HepG2 (cell line): Measurements from ENCODE around the gene KRTAP3-2. TPM values are rescaled to one million over a fixed set of nuclear protein-coding genes. Genes with fewer than 3 reads are reported as not detected.

Experiments
- ATAC-seq: fragments of 200-7000 bp; cut with Tn5 transposase; 3 replicates; pipeline ENCODE4 v1.9.1; 2020; ENCODE audit warnings: mild to moderate bottlenecking, moderate library complexity
- BruUV-seq: library from RNA; stranded (reverse); fragments of 400-500 nt; replicated peaks from 2 replicates; lab custom pipeline; 2021; lab: Mats Ljungman, UMichigan
- CTCF ChIA-PET: fragments of 300-600 bp; formaldehyde crosslinking; extraction: SDS; loops from one replicate; lab custom pipeline; 2021; ENCODE audit warnings: low total read pairs, inconsistent platforms, low intra/inter-chr PET ratio; lab: Yijun Ruan, JAX
- POLR2A ChIA-PET: fragments of 350-600 bp; sonication (Branson Sonifier 250); formaldehyde crosslinking; loops from one replicate; lab custom pipeline; 2020; ENCODE audit warnings: antibody characterized with exemption, inconsistent platforms; lab: Yijun Ruan, JAX
- DNase-seq: peaks from one replicate; pipeline ENCODE4 v3.0.0-alpha.2; 2015; ENCODE audit warnings: low spot score
- FAIRE-seq: peaks from 3 replicates; lab custom pipeline; 2011; peaks lifted over from hg19 to GRCh38; lab: Jason Lieb, UNC
- H2AFZ ChIP-seq: one replicate; pipeline ENCODE4 v1.6.1; 2011; ENCODE audit warnings: low read length, inconsistent platforms
- H3K27ac ChIP-seq: fragments of 300-600 bp; 3 replicates; pipeline ENCODE4 v1.8.0; 2011; ENCODE audit warnings: mixed run types, mild to moderate bottlenecking, mixed read lengths, low read length, inconsistent platforms; ENCODE audit not compliant: insufficient read depth; ENCODE audit errors: extremely low read length
- H3K27me3 ChIP-seq, 2 experiments: fragments of 200-600 bp in 1 of 2; 2 replicates in 1 of 2; 3 replicates in 1 of 2; pipeline versions ENCODE4 v1.6.0 to v1.8.0; 2011; ENCODE audit warnings: low read length in 2 of 2, mild to moderate bottlenecking in 2 of 2, moderate library complexity in 2 of 2, inconsistent platforms in 1 of 2; ENCODE audit not compliant: insufficient read depth in 2 of 2, control insufficient read depth in 1 of 2
- H3K36me3 ChIP-seq, 2 experiments: fragments of 200-600 bp in 1 of 2; replicated peaks in 1 of 2; 2 replicates in 1 of 2; 3 replicates in 1 of 2; pipeline versions ENCODE4 v1.5.1 to v1.8.0; 2011; ENCODE audit warnings: low read length in 2 of 2, inconsistent platforms in 1 of 2; ENCODE audit not compliant: insufficient read depth in 2 of 2, control insufficient read depth in 1 of 2
- H3K4me1 ChIP-seq: 2 replicates; pipeline ENCODE4 v1.5.1; 2012; ENCODE audit warnings: low read length, inconsistent platforms; ENCODE audit not compliant: insufficient read depth
- H3K4me2 ChIP-seq: 2 replicates; pipeline ENCODE4 v1.6.0; 2011; ENCODE audit warnings: low read depth, low read length, inconsistent platforms
- H3K4me3 ChIP-seq, 3 experiments: fragments of 200-600 bp in 1 of 3; sonication (generic), shearing (Covaris generic) in 1 of 3; replicated peaks in 1 of 3; 2 replicates each; pipeline ENCODE4 v1.5.1; 2011 to 2016; ENCODE audit warnings: low read length in 3 of 3, inconsistent platforms in 2 of 3, low read depth in 2 of 3, mild to moderate bottlenecking in 2 of 3, control low read depth in 1 of 3, mixed read lengths in 1 of 3; ENCODE audit not compliant: insufficient read depth in 1 of 3
- H3K79me2 ChIP-seq: one replicate; pipeline ENCODE4 v1.6.1; 2011; ENCODE audit warnings: low read length, inconsistent platforms; ENCODE audit not compliant: insufficient read depth
- H3K9ac ChIP-seq: 2 replicates; pipeline ENCODE4 v1.6.0; 2011; ENCODE audit warnings: mild to moderate bottlenecking, low read depth, low read length, inconsistent platforms; ENCODE audit not compliant: insufficient read depth
- H3K9me3 ChIP-seq: 2 replicates; pipeline ENCODE4 v1.5.1; 2012; ENCODE audit warnings: mild to moderate bottlenecking, low read length
- H4K20me1 ChIP-seq: 2 replicates; pipeline ENCODE4 v1.6.0; 2011; ENCODE audit warnings: inconsistent platforms, mild to moderate bottlenecking, low read length, moderate library complexity; ENCODE audit not compliant: insufficient read depth
- CEBPB ChIP-seq: IDR thresholded peaks from 2 replicates; pipeline ENCODE4 v1.6.1; 2011; ENCODE audit warnings: low read depth, low read length, improper control_type of control experiment, borderline replicate concordance
- GABPB1 ChIP-seq: IDR thresholded peaks from 2 replicates; pipeline ENCODE4 v1.6.1; 2016; ENCODE audit warnings: mild to moderate bottlenecking, missing genetic modification reagents, moderate library complexity, missing compliant biosample characterization
- HOXA9 ChIP-seq: sonication (generic); formaldehyde crosslinking; IDR thresholded peaks from 2 replicates; pipeline ENCODE4 v1.8.1; 2022; ENCODE audit warnings: missing genetic modification reagents, mild to moderate bottlenecking, moderate library complexity, borderline replicate concordance
- MEF2D ChIP-seq: sonication (generic); formaldehyde crosslinking; IDR thresholded peaks from 2 replicates; pipeline ENCODE4 v1.5.1; 2020; ENCODE audit warnings: mild to moderate bottlenecking, missing genetic modification reagents
- NFIB ChIP-seq: sonication (generic); formaldehyde crosslinking; IDR thresholded peaks from 2 replicates; pipeline ENCODE4 v1.9.0; 2021; ENCODE audit warnings: missing genetic modification reagents, mild to moderate bottlenecking, borderline replicate concordance
- PHF20 ChIP-seq: sonication (generic); formaldehyde crosslinking; IDR thresholded peaks from 2 replicates; pipeline ENCODE4 v1.5.0; 2020; ENCODE audit warnings: mild to moderate bottlenecking, missing genetic modification reagents
- RBFOX2 ChIP-seq: fragments of 200-400 bp; formaldehyde crosslinking; IDR thresholded peaks from 2 replicates; pipeline ENCODE4 v1.6.1; 2017; ENCODE audit warnings: low read depth, mild to moderate bottlenecking, low read length
- U2AF1 ChIP-seq: fragments of 200-400 bp; formaldehyde crosslinking; optimal IDR thresholded peaks from 2 replicates; pipeline ENCODE3; 2017; ENCODE audit warnings: mild to moderate bottlenecking, low read depth, low read length
- ZBTB25 ChIP-seq: IDR thresholded peaks from 2 replicates; pipeline ENCODE4 v1.6.1; 2018; ENCODE audit warnings: missing genetic modification reagents
- ZNF263 ChIP-seq: sonication (generic); formaldehyde crosslinking; IDR thresholded peaks from 2 replicates; pipeline ENCODE4 v1.4.0; 2020; ENCODE audit warnings: missing genetic modification reagents
- ZNF333 ChIP-seq: sonication (generic); formaldehyde crosslinking; IDR thresholded peaks from 2 replicates; pipeline ENCODE4 v1.4.0; 2020; ENCODE audit warnings: mild to moderate bottlenecking, missing genetic modification reagents, borderline replicate concordance
- ZNF431 ChIP-seq: sonication (generic); formaldehyde crosslinking; IDR thresholded peaks from 2 replicates; pipeline ENCODE4 v1.9.0; 2022; ENCODE audit warnings: missing genetic modification reagents, low read depth, mild to moderate bottlenecking, borderline replicate concordance
- ZNF512B ChIP-seq: sonication (generic); formaldehyde crosslinking; IDR thresholded peaks from 2 replicates; pipeline ENCODE4 v1.5.1; 2020; ENCODE audit warnings: missing genetic modification reagents, mild to moderate bottlenecking, borderline replicate concordance
- ZNF616 ChIP-seq: sonication (generic); formaldehyde crosslinking; IDR thresholded peaks from 2 replicates; pipeline ENCODE4 v1.5.0; 2020; ENCODE audit warnings: low read depth, mild to moderate bottlenecking, missing genetic modification reagents
- ZNF704 ChIP-seq: sonication (generic); formaldehyde crosslinking; IDR thresholded peaks from 2 replicates; pipeline ENCODE4 v1.8.1; 2023; ENCODE audit warnings: mild to moderate bottlenecking, inconsistent platforms, moderate library complexity, missing genetic modification reagents, borderline replicate concordance
- ZNF709 ChIP-seq: sonication (generic); formaldehyde crosslinking; IDR thresholded peaks from 2 replicates; pipeline ENCODE4 v1.5.0; 2020; ENCODE audit warnings: mild to moderate bottlenecking, missing genetic modification reagents
- ZNF781 ChIP-seq: sonication (generic); formaldehyde crosslinking; IDR thresholded peaks from 2 replicates; pipeline ENCODE4 v1.5.1; 2020; ENCODE audit warnings: borderline replicate concordance, mild to moderate bottlenecking, missing genetic modification reagents; ENCODE audit errors: not compliant biosample characterization
- ZUFSP ChIP-seq: sonication (generic); formaldehyde crosslinking; IDR thresholded peaks from 2 replicates; pipeline ENCODE4 v1.9.0; 2021; ENCODE audit warnings: missing genetic modification reagents, mild to moderate bottlenecking, borderline replicate concordance
- WGBS: methylation state at CpG from one replicate; pipeline ENCODE4 v1.1.6; 2017; ENCODE audit warnings: low lambda C conversion rate; 5-methylcytosine and 5-hydroxymethylcytosine counted together
- in situ Hi-C: cut with HindIII; loops from 2 replicates; pipeline ENCODE4 v1.10.0; 2017; ENCODE audit warnings: low pct_unique_long_range_greater_than_20kb; ENCODE audit not compliant: extremely low pct_ligation_motif_present
- intact Hi-C: fragments of 100-400 bp; cut with micrococcal nuclease; formaldehyde crosslinking; loops from one replicate; pipeline ENCODE4 v1.10.0; 2022; ENCODE audit not compliant: unreplicated experiment
- polyA plus RNA-seq, 8 experiments: library from polyadenylated mRNA; depleted of rRNA in 3 of 8; stranded (reverse) in 7 of 8; unstranded in 1 of 8; fragments of >200 nt; fragmentation: Illumina TruSeq in 4 of 8; extraction: Trizol in 4 of 8; gene quantifications; 2 replicates each; pipeline versions ENCODE4 v1.2.1 to v1.2.3, GENCODE V29; 2011 to 2016; ENCODE audit warnings: low read depth in 4 of 8, missing spikeins in 1 of 8, mixed read lengths in 1 of 8; ENCODE audit not compliant: insufficient read depth in 1 of 8
- total RNA-seq, 5 experiments: library from RNA; depleted of rRNA; stranded (reverse); fragments of >200 nt; fragmentation: Illumina TruSeq; extraction: Trizol; gene quantifications; 2 replicates each; pipeline ENCODE4 v1.2.3, GENCODE V29; 2016; ENCODE audit warnings: low read depth in 1 of 5

KRTAP3-2 gene
- total and polyA plus RNA-seq, 2 of the 13 experiments (the other 11 are each of a cell fraction or from before 2014, with no cell fraction given): not detected

- TF ChIP-seq ZNF263: no peak
- no peak for TF ChIP-seq PHF20 (CRISPR knock-in tag)
- TF ChIP-seq ZUFSP (CRISPR knock-in tag): no peak
- TF ChIP-seq ZNF616 (CRISPR knock-in tag): no peak
- no peak for TF ChIP-seq HOXA9
- no peak for TF ChIP-seq MEF2D (CRISPR knock-in tag)
- no peak for TF ChIP-seq ZNF512B (CRISPR knock-in tag)
- TF ChIP-seq GABPB1 (CRISPR knock-in tag): no peak
These were observed 15.7 kb upstream of the KRTAP3-2 start (continued) for GRCh38 chr17:41015454-41015853.

- Histone ChIP-seq H4K20me1 (no peaks in the 10 kb centered on the region), H3K36me3 (no peaks in the 10 kb centered on the region), H3K4me2 (no peak overlapping the region), H3K27ac (no peak overlapping the region), H3K27me3 (no peaks in the 10 kb centered on the region), H3K9me3 (no peaks in the 10 kb centered on the region), H3K4me1 (peaks cover 64% of the 10 kb centered on the region), H3K79me2 (no peaks in the 10 kb centered on the region), H2AFZ (no peak overlapping the region), H3K9ac (no peak overlapping the region), H3K4me3 (no peak overlapping the region)
- FAIRE-seq (no peak), DNase-seq (no peak), ATAC-seq (no peak)
- no TSS peak for BruUV-seq
- CTCF ChIA-PET: no interaction called here
- intact Hi-C loops: no loop called here
- WGBS: 67% methylated on average over 1 of the region's 1 CpG
- in situ Hi-C loops: no loop called here
- POLR2A ChIA-PET: interaction anchor here (1.0 kb wide), 1 partner anchor 460 kb away, joined by 3 read pairs; no protein-coding TSS in a partner anchor
- TF ChIP-seq ZNF704 (CRISPR knock-in tag) (no peak), U2AF1 (no peak), ZNF781 (CRISPR knock-in tag) (no peak), CEBPB (no peak), ZNF709 (no peak), RBFOX2 (no peak), ZNF333 (no peak), ZBTB25 (no peak), ZNF431 (no peak), NFIB (CRISPR knock-in tag) (no peak)
These were observed 13.9 kb upstream of the KRTAP3-2 start for GRCh38 chr17:41013606-41014005.
